ENCODE measurements around the gene PSEN2. TPM values are rescaled to one million over a fixed set of nuclear protein-coding genes. Genes with fewer than 3 reads are reported as not detected.

The PSEN2 gene
- total RNA-seq, 1 experiment from 2014 or later: 6.6 TPM

- Histone ChIP-seq H3K4me3 (ENCODE audit: low read depth, low read length, poor library complexity, severe bottlenecking) (no peak overlapping the region), H3K9me3 (ENCODE audit: low read depth, low read length, poor library complexity, severe bottlenecking) (no peaks in the 10 kb centered on the region), H3K4me1 (ENCODE audit: insufficient read depth, low read length, poor library complexity, severe bottlenecking) (peaks cover 6% of the 10 kb centered on the region), H3K27me3 (replicated peaks; ENCODE audit: insufficient read depth, low read depth, low read length, poor library complexity) (no peaks in the 10 kb centered on the region), H3K27ac (ENCODE audit: low read depth, low read length, poor library complexity, severe bottlenecking) (no peak overlapping the region), H3K36me3 (ENCODE audit: insufficient read depth, low read length, poor library complexity, severe bottlenecking) (no peaks in the 10 kb centered on the region)
- ChIA-PET POLR2A (ENCODE audit: low non-redundant PET) (no interaction called here), CTCF (interaction anchor here (0.6 to 2.6 kb wide), 2 partner anchors 200 to 611 kb away, joined by 3 to 17 read pairs; no protein-coding TSS in a partner anchor)
- intact Hi-C loops (cut with micrococcal nuclease; ENCODE audit: unreplicated experiment): loop anchor here (5.0 to 10.0 kb wide), 3 partner anchors 279 to 611 kb away; partner anchors contain the start of gene STUM
- DNase-seq (ENCODE audit: low spot score): no peak
- no TSS peak for BruUV-seq (replicated peaks)
- no peak for TF ChIP-seq EZH2 (IDR thresholded peaks at IDR 0.05; ENCODE audit: borderline replicate concordance, low read depth, low read length, poor library complexity, severe bottlenecking)
- no peak for TF ChIP-seq CTCF (conservative IDR thresholded peaks at IDR 0.05; ENCODE audit: low read depth, low read length)
Observed at GRCh38 chr1:226826479-226827261, 43.7 kb upstream of the PSEN2 start.

- no peaks in the 10 kb centered on the region for H3K9me3 ChIP-seq (ENCODE audit: low read depth, low read length, poor library complexity, severe bottlenecking)
- peak overlapping the region; percentile 76 for H3K27ac ChIP-seq (ENCODE audit: low read depth, low read length, poor library complexity, severe bottlenecking)
- H3K4me1 ChIP-seq (ENCODE audit: insufficient read depth, low read length, poor library complexity, severe bottlenecking): peaks cover 6% of the 10 kb centered on the region
- no peaks in the 10 kb centered on the region for H3K36me3 ChIP-seq (ENCODE audit: insufficient read depth, low read length, poor library complexity, severe bottlenecking)
- intact Hi-C loops (cut with micrococcal nuclease; ENCODE audit: unreplicated experiment): loop anchor here (5.0 to 10.0 kb wide), 3 partner anchors 280 to 610 kb away; partner anchors contain the start of gene STUM
- BruUV-seq (replicated peaks): no TSS peak
- no peaks in the 10 kb centered on the region for H3K27me3 ChIP-seq (replicated peaks; ENCODE audit: insufficient read depth, low read depth, low read length, poor library complexity)
- ChIA-PET CTCF (interaction anchor here (0.6 to 2.6 kb wide), 3 partner anchors 196 to 610 kb away, joined by 3 to 17 read pairs (median 4); no protein-coding TSS in a partner anchor), POLR2A (ENCODE audit: low non-redundant PET) (no interaction called here)
- H3K4me3 ChIP-seq (ENCODE audit: low read depth, low read length, poor library complexity, severe bottlenecking): no peak overlapping the region
- DNase-seq (ENCODE audit: low spot score): no peak
- TF ChIP-seq EZH2 (IDR thresholded peaks at IDR 0.05; ENCODE audit: borderline replicate concordance, low read depth, low read length, poor library complexity, severe bottlenecking): no peak
- TF ChIP-seq CTCF (conservative IDR thresholded peaks at IDR 0.05; ENCODE audit: low read depth, low read length): no peak
Observed at GRCh38 chr1:226827458-226827857, 43.0 kb upstream of the PSEN2 start.

GRCh38 chr1:226827968-226828513 is 42.4 kb upstream of the PSEN2 start:
- TF ChIP-seq EZH2 (IDR thresholded peaks at IDR 0.05; ENCODE audit: borderline replicate concordance, low read depth, low read length, poor library complexity, severe bottlenecking) (no peak), CTCF (conservative IDR thresholded peaks at IDR 0.05; ENCODE audit: low read depth, low read length) (peak; percentile 97)
- Histone ChIP-seq H3K27me3 (replicated peaks; ENCODE audit: insufficient read depth, low read depth, low read length, poor library complexity) (no peaks in the 10 kb centered on the region), H3K27ac (ENCODE audit: low read depth, low read length, poor library complexity, severe bottlenecking) (peak overlapping the region; percentile 76), H3K4me1 (ENCODE audit: insufficient read depth, low read length, poor library complexity, severe bottlenecking) (peaks cover 6% of the 10 kb centered on the region), H3K9me3 (ENCODE audit: low read depth, low read length, poor library complexity, severe bottlenecking) (no peaks in the 10 kb centered on the region), H3K36me3 (ENCODE audit: insufficient read depth, low read length, poor library complexity, severe bottlenecking) (no peaks in the 10 kb centered on the region), H3K4me3 (ENCODE audit: low read depth, low read length, poor library complexity, severe bottlenecking) (no peak overlapping the region)
- intact Hi-C loops (cut with micrococcal nuclease; ENCODE audit: unreplicated experiment): loop anchor here (1.0 to 10.0 kb wide), 5 partner anchors 194 to 609 kb away; partner anchors contain the start of gene STUM
- ChIA-PET POLR2A (ENCODE audit: low non-redundant PET) (no interaction called here), CTCF (interaction anchor here (0.6 to 2.6 kb wide), 4 partner anchors 139 to 202 kb away, joined by 3 to 17 read pairs (median 6); no protein-coding TSS in a partner anchor)
- DNase-seq (ENCODE audit: low spot score): peak; percentile 95
- BruUV-seq (replicated peaks): no TSS peak

Data from A673 (cell line).